ENCODE data around the gene ABTB1.

The ABTB1 gene

DNA sequence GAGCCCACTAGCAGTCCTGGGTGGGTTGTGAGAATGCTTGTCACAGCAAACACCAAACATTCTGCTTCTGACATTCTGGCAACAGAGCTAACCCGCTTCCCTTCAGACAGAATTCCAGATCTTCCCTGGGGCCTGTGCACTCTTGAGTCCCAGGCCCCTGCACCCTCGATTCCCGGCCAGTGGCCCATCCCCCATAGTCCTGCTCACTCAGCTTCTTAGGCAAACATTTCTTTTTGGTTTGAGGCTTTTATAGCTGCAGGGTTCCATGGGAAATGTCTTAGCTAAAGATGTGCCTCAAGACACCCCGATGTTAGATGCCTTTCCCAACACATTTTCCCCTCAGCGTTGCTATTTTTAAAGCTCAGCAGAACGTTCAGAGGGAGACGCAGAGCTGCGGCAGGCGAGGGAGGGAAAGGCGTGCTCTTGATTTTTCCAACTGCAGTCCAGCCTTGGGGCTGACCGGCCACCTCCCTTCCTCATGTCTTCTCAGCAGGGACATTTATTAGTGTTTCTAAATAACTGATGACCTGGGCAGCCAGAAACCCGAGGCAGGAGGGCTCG lies 35.2 kb downstream of the ABTB1 start:
- H3K4me1 ChIP-seq (ENCODE audit: control insufficient read depth, insufficient read depth, low read length) = peaks cover 60% of the 10 kb centered on the region
- H3K27me3 ChIP-seq (ENCODE audit: control insufficient read depth in 1 of 2, insufficient read depth in 2 of 2, low read length in 2 of 2) = no peaks in the 10 kb centered on the region
- peak overlapping the region in 1 of 2 donors; percentile 44 for H3K4me3 ChIP-seq (ENCODE audit: low read length in 2 of 2)
- peaks cover 0 to 4% of the 10 kb centered on the region in 2 donors for H3K36me3 ChIP-seq (ENCODE audit: control insufficient read depth in 2 of 2, insufficient read depth in 2 of 2, low read length in 2 of 2)
- no peaks in the 10 kb centered on the region for H3K9me3 ChIP-seq (ENCODE audit: control insufficient read depth in 2 of 2, low read length in 2 of 2)
- H3K27ac ChIP-seq (ENCODE audit: low read length) = peak overlapping the region; percentile 75
- H3K9ac ChIP-seq (ENCODE audit: low read length in 2 of 2) = peak overlapping the region; percentile 29 to 39

DNA sequence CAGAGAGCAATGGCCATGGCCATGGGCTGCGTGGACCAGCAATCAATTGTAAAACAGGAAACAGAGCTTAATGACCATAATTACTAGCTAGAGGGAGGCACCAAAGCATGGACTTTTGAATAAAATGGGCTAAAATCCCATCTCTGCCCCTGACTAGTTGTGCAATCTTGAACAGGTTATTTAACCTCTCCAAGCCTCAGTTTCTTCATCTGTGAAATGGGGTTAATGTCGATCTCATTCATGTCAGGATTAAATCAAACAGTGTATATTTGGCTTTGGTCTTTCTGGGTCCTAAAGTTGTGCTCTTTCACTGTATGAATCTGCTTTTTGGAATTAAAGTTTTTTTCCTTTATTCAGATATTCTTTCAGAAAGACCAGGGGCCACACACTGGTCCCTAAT lies 36.1 kb downstream of the ABTB1 start:
- H3K9me3 ChIP-seq (ENCODE audit: control insufficient read depth in 2 of 2, low read length in 2 of 2) = no peaks in the 10 kb centered on the region
- peaks cover 61% of the 10 kb centered on the region for H3K4me1 ChIP-seq (ENCODE audit: control insufficient read depth, insufficient read depth, low read length)
- no peak overlapping the region for H3K4me3 ChIP-seq (ENCODE audit: low read length in 2 of 2)
- H3K27ac ChIP-seq (ENCODE audit: low read length) = peak overlapping the region; percentile 75
- H3K27me3 ChIP-seq (ENCODE audit: control insufficient read depth in 1 of 2, insufficient read depth in 2 of 2, low read length in 2 of 2) = no peaks in the 10 kb centered on the region
- H3K36me3 ChIP-seq (ENCODE audit: control insufficient read depth in 2 of 2, insufficient read depth in 2 of 2, low read length in 2 of 2) = peaks cover 0 to 4% of the 10 kb centered on the region in 2 donors
- H3K9ac ChIP-seq (ENCODE audit: low read length in 2 of 2) = no peak overlapping the region

DNA sequence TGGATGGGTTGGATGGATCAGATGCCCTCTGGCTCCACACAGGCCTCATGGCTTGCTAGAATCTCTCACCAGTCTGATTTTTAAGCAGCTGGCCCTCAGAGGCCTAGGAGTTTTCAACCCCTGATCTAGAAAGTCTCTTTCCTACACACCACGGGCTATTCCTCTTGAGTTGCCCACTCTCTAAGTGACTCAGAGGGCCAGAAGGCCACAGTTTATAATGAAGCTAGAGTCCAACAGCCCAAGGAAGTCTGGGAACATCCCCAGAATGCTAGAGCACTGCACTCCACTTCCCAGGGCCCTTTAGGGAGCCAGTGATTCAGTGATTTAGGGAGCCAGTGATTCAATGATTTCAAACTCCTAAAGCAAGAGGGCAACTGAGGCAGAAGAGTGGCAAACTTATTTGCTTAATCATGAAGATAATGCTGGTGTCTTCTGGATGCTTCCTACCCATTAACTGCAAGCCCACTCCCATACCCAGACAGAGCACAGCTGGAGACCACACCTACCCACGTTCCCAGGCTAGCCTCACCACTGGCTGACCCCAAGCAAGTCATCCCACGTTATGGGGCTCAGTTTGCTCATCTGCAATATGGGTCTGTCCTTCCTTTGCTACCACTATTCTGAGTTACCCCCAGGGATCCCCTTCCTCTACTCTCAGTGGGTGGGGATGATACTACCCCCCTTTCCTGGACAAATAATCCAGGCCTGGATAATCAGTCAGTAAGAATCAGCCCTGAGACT lies 36.7 kb downstream of the ABTB1 start:
- Histone ChIP-seq H3K4me1 (ENCODE audit: control insufficient read depth, insufficient read depth, low read length) (peaks cover 61% of the 10 kb centered on the region), H3K9me3 (ENCODE audit: control insufficient read depth in 2 of 2, low read length in 2 of 2) (no peaks in the 10 kb centered on the region), H3K9ac (ENCODE audit: low read length in 2 of 2) (peak overlapping the region in 1 of 2 donors; percentile 36), H3K4me3 (ENCODE audit: low read length in 2 of 2) (no peak overlapping the region), H3K27ac (ENCODE audit: low read length) (peak overlapping the region; percentile 75), H3K36me3 (ENCODE audit: control insufficient read depth in 2 of 2, insufficient read depth in 2 of 2, low read length in 2 of 2) (peaks cover 0 to 4% of the 10 kb centered on the region in 2 donors), H3K27me3 (ENCODE audit: control insufficient read depth in 1 of 2, insufficient read depth in 2 of 2, low read length in 2 of 2) (no peaks in the 10 kb centered on the region)

GRCh38 chr3:127710155-127710941 lies 37.6 kb downstream of the ABTB1 start:
- Histone ChIP-seq H3K9me3 (ENCODE audit: control insufficient read depth in 2 of 2, low read length in 2 of 2) (no peaks in the 10 kb centered on the region), H3K27me3 (ENCODE audit: control insufficient read depth in 1 of 2, insufficient read depth in 2 of 2, low read length in 2 of 2) (no peaks in the 10 kb centered on the region), H3K9ac (ENCODE audit: low read length in 2 of 2) (no peak overlapping the region), H3K27ac (ENCODE audit: low read length) (peak overlapping the region; percentile 75), H3K4me1 (ENCODE audit: control insufficient read depth, insufficient read depth, low read length) (peaks cover 64% of the 10 kb centered on the region), H3K4me3 (ENCODE audit: low read length in 2 of 2) (peak overlapping the region in 1 of 2 donors; percentile 44), H3K36me3 (ENCODE audit: control insufficient read depth in 2 of 2, insufficient read depth in 2 of 2, low read length in 2 of 2) (peaks cover 2 to 4% of the 10 kb centered on the region in 2 donors)

DNA sequence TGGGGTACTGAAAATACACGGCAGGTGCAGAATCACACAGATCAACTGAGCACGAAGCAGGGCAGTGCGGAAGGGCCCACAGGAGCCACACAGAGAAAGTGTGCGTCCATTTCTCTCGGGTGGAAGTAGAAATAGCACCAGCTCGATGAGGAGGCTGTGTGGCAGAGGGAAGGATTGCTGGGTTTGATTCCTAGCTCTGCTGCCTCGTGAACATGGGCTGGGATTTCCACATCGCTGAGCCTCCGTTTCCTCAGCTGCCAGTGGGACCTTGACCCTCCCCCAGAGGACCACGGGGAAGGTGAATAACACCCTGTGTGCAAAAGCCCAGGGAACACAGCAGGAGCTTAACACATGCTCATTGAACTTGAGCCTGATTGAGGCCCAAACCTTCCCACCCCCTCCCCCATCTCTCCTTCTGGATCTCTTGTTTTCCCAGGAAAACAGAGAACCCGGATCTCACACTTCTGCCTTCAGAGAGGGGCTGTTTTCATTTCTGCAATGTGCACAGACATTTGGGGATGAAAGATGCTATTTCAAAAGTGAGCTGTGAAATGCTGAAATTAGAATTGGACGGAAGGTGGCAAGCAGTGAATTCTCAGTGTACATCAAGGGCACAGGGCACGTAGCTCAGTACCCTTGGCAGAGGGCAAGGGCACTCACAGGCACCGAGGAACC lies 38.4 kb downstream of the ABTB1 start:
- peak overlapping the region; percentile 75 for H3K27ac ChIP-seq (ENCODE audit: low read length)
- H3K36me3 ChIP-seq (ENCODE audit: control insufficient read depth in 2 of 2, insufficient read depth in 2 of 2, low read length in 2 of 2) = peaks cover 0 to 2% of the 10 kb centered on the region in 2 donors
- peak overlapping the region in 1 of 2 donors; percentile 44 for H3K4me3 ChIP-seq (ENCODE audit: low read length in 2 of 2)
- H3K9ac ChIP-seq (ENCODE audit: low read length in 2 of 2) = no peak overlapping the region
- no peaks in the 10 kb centered on the region for H3K27me3 ChIP-seq (ENCODE audit: control insufficient read depth in 1 of 2, insufficient read depth in 2 of 2, low read length in 2 of 2)
- peaks cover 61% of the 10 kb centered on the region for H3K4me1 ChIP-seq (ENCODE audit: control insufficient read depth, insufficient read depth, low read length)
- no peaks in the 10 kb centered on the region for H3K9me3 ChIP-seq (ENCODE audit: control insufficient read depth in 2 of 2, low read length in 2 of 2)

DNA sequence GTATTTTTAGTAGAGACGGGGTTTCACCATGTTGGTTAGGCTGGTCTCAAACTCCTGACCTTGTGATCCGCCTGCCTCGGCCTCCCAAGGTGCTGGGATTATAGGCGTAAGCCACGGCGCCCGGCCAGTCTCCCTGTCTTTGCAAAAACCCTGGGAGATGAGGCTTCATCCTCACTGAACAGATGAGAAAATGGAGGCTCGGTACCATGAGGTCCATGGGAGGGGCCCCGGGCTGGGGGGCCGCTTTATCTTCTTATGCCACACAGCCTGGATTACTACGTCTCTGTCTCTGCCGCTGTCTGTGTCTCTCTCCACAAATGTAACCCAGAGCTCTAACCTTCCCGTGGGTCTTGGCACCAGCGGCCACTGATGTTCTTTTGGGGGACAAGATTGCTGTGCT lies 39.1 kb downstream of the ABTB1 start:
- no peak overlapping the region for H3K9ac ChIP-seq (ENCODE audit: low read length in 2 of 2)
- no peaks in the 10 kb centered on the region for H3K27me3 ChIP-seq (ENCODE audit: control insufficient read depth in 1 of 2, insufficient read depth in 2 of 2, low read length in 2 of 2)
- H3K27ac ChIP-seq (ENCODE audit: low read length) = no peak overlapping the region
- H3K4me3 ChIP-seq (ENCODE audit: low read length in 2 of 2) = no peak overlapping the region
- no peaks in the 10 kb centered on the region for H3K9me3 ChIP-seq (ENCODE audit: control insufficient read depth in 2 of 2, low read length in 2 of 2)
- H3K4me1 ChIP-seq (ENCODE audit: control insufficient read depth, insufficient read depth, low read length) = peaks cover 58% of the 10 kb centered on the region
- peaks cover 0 to 4% of the 10 kb centered on the region in 2 donors for H3K36me3 ChIP-seq (ENCODE audit: control insufficient read depth in 2 of 2, insufficient read depth in 2 of 2, low read length in 2 of 2)

DNA sequence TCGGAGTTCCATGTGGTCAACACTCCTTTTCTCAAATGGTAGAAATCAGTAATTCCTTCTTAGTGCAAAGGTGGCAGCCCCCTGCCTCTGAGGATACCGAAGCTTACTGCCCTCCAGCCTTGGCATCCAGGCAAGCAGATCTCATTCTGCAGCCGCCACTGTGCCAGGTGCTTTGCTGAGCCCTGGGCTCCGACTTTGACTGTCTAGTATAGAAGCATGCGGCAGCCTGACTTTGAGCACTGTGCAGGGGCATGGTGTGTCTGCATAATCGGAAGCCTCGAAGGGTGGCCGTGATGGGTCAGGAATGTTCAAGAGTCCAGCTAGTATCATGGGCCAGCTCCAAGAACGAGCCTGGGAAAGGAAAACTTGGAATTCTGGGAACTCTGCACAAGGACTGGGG lies 39.7 kb downstream of the ABTB1 start:
- peaks cover 0 to 7% of the 10 kb centered on the region in 2 donors for H3K36me3 ChIP-seq (ENCODE audit: control insufficient read depth in 2 of 2, insufficient read depth in 2 of 2, low read length in 2 of 2)
- no peak overlapping the region for H3K9ac ChIP-seq (ENCODE audit: low read length in 2 of 2)
- H3K27me3 ChIP-seq (ENCODE audit: control insufficient read depth in 1 of 2, insufficient read depth in 2 of 2, low read length in 2 of 2) = no peaks in the 10 kb centered on the region
- H3K4me1 ChIP-seq (ENCODE audit: control insufficient read depth, insufficient read depth, low read length) = peaks cover 57% of the 10 kb centered on the region
- no peak overlapping the region for H3K27ac ChIP-seq (ENCODE audit: low read length)
- H3K9me3 ChIP-seq (ENCODE audit: control insufficient read depth in 2 of 2, low read length in 2 of 2) = no peaks in the 10 kb centered on the region
- no peak overlapping the region for H3K4me3 ChIP-seq (ENCODE audit: low read length in 2 of 2)

GRCh38 chr3:127712881-127713771 lies 40.4 kb downstream of the ABTB1 start:
- Histone ChIP-seq H3K4me1 (ENCODE audit: control insufficient read depth, insufficient read depth, low read length) (peaks cover 54% of the 10 kb centered on the region), H3K27me3 (ENCODE audit: control insufficient read depth in 1 of 2, insufficient read depth in 2 of 2, low read length in 2 of 2) (no peaks in the 10 kb centered on the region), H3K27ac (ENCODE audit: low read length) (peak overlapping the region; percentile 18), H3K9me3 (ENCODE audit: control insufficient read depth in 2 of 2, low read length in 2 of 2) (no peaks in the 10 kb centered on the region), H3K4me3 (ENCODE audit: low read length in 2 of 2) (no peak overlapping the region), H3K36me3 (ENCODE audit: control insufficient read depth in 2 of 2, insufficient read depth in 2 of 2, low read length in 2 of 2) (peaks cover 0 to 7% of the 10 kb centered on the region in 2 donors), H3K9ac (ENCODE audit: low read length in 2 of 2) (no peak overlapping the region)

GRCh38 chr3:127714125-127714571 lies 41.4 kb downstream of the ABTB1 start:
- no peak overlapping the region for H3K9ac ChIP-seq (ENCODE audit: low read length in 2 of 2)
- no peaks in the 10 kb centered on the region for H3K27me3 ChIP-seq (ENCODE audit: control insufficient read depth in 1 of 2, insufficient read depth in 2 of 2, low read length in 2 of 2)
- H3K4me3 ChIP-seq (ENCODE audit: low read length in 2 of 2) = no peak overlapping the region
- peak overlapping the region; percentile 46 for H3K27ac ChIP-seq (ENCODE audit: low read length)
- H3K4me1 ChIP-seq (ENCODE audit: control insufficient read depth, insufficient read depth, low read length) = peaks cover 53% of the 10 kb centered on the region
- H3K36me3 ChIP-seq (ENCODE audit: control insufficient read depth in 2 of 2, insufficient read depth in 2 of 2, low read length in 2 of 2) = peaks cover 0 to 7% of the 10 kb centered on the region in 2 donors
- no peaks in the 10 kb centered on the region for H3K9me3 ChIP-seq (ENCODE audit: control insufficient read depth in 2 of 2, low read length in 2 of 2)
